SK-N-SH (cell line): ENCODE results near the gene ELMO2. TPM values are rescaled to one million over a fixed set of nuclear protein-coding genes. Genes with fewer than 3 reads are reported as not detected.

Experiments
- CTCF ChIA-PET: fragments of 300-600, 350-600 bp; formaldehyde crosslinking; extraction: SDS; loops from one replicate; lab custom pipeline; 2021; lab: Yijun Ruan, JAX
- POLR2A ChIA-PET: fragments of 350-600 bp; sonication (Branson Sonifier 250); formaldehyde crosslinking; extraction: SDS; loops from one replicate; lab custom pipeline; 2020; ENCODE audit warnings: antibody characterized with exemption, inconsistent platforms; lab: Yijun Ruan, JAX
- DNase-seq: peaks from one replicate; pipeline ENCODE4 v3.0.0; 2012
- H2AFZ ChIP-seq: fragments of 200-600 bp; sonication (generic); 2 replicates; pipeline ENCODE4 v1.8.1; 2016; ENCODE audit warnings: antibody characterized with exemption, mild to moderate bottlenecking, low read depth
- H3F3A ChIP-seq: fragments of 200-600 bp; sonication (generic); replicated peaks from 2 replicates; pipeline ENCODE3; 2016; ENCODE audit warnings: antibody characterized with exemption, mild to moderate bottlenecking; ENCODE audit not compliant: insufficient read depth
- H3K27ac ChIP-seq, 2 experiments: fragments of 200-500 bp in 1 of 2; fragments of 200-600 bp in 1 of 2; sonication (Bioruptor generic) in 1 of 2; sonication (generic), shearing (Covaris generic) in 1 of 2; 2 replicates each; pipeline versions ENCODE4 v1.5.1 to v1.6.1; 2014 to 2016; ENCODE audit warnings: low read depth in 2 of 2, inconsistent platforms in 1 of 2, low read length in 1 of 2, mild to moderate bottlenecking in 1 of 2, mixed read lengths in 1 of 2
- H3K27me3 ChIP-seq: fragments of 200-600 bp; sonication (generic), shearing (Covaris generic); 2 replicates; pipeline ENCODE4 v1.6.1; 2016; ENCODE audit warnings: mixed run types; ENCODE audit not compliant: insufficient read depth
- H3K36me3 ChIP-seq, 2 experiments: fragments of 200-500 bp in 1 of 2; fragments of 200-600 bp in 1 of 2; sonication (Bioruptor generic) in 1 of 2; sonication (generic) in 1 of 2; replicated peaks in 1 of 2; 2 replicates each; pipeline versions ENCODE3 to v1.5.1; 2014 to 2016; ENCODE audit warnings: low read length in 1 of 2, mild to moderate bottlenecking in 1 of 2; ENCODE audit not compliant: insufficient read depth in 2 of 2, control insufficient read depth in 1 of 2
- H3K4me1 ChIP-seq, 2 experiments: fragments of 200-500 bp in 1 of 2; fragments of 200-600 bp in 1 of 2; sonication (Bioruptor generic) in 1 of 2; sonication (generic), shearing (Covaris generic) in 1 of 2; 2 replicates each; pipeline versions ENCODE4 v1.5.1 to v1.6.1; 2014 to 2016; ENCODE audit warnings: low read depth in 1 of 2, low read length in 1 of 2, mixed run types in 1 of 2; ENCODE audit not compliant: insufficient read depth in 2 of 2, control insufficient read depth in 1 of 2
- H3K4me2 ChIP-seq: fragments of 200-600 bp; sonication (generic), shearing (Covaris generic); 2 replicates; pipeline ENCODE4 v1.6.1; 2017; ENCODE audit warnings: mixed run types
- H3K4me3 ChIP-seq, 2 experiments: fragments of 200-500 bp in 1 of 2; fragments of 200-600 bp in 1 of 2; sonication (Bioruptor generic) in 1 of 2; sonication (generic), shearing (Covaris generic) in 1 of 2; 2 replicates each; pipeline versions ENCODE4 v1.5.1 to v1.8.1; 2014 to 2016; ENCODE audit warnings: low read depth in 2 of 2, inconsistent platforms in 1 of 2, low read length in 1 of 2, mild to moderate bottlenecking in 1 of 2, mixed read lengths in 1 of 2, moderate library complexity in 1 of 2
- H3K79me2 ChIP-seq: fragments of 200-600 bp; sonication (generic); 2 replicates; pipeline ENCODE4 v1.8.1; 2017; ENCODE audit warnings: mild to moderate bottlenecking; ENCODE audit not compliant: insufficient read depth
- H3K9ac ChIP-seq: fragments of 200-600 bp; sonication (generic); 2 replicates; pipeline ENCODE4 v1.6.1; 2017; ENCODE audit warnings: mixed run types
- H3K9me2 ChIP-seq: fragments of 200-600 bp; sonication (generic); 2 replicates; pipeline ENCODE4 v1.6.1; 2017; ENCODE audit warnings: mixed run types
- H3K9me3 ChIP-seq: fragments of 200-600 bp; sonication (generic); 2 replicates; pipeline ENCODE4 v1.6.1; 2017; ENCODE audit warnings: mixed run types, mild to moderate bottlenecking, moderate library complexity
- H4K20me1 ChIP-seq: fragments of 200-600 bp; sonication (generic); 2 replicates; pipeline ENCODE4 v1.6.1; 2017; ENCODE audit warnings: mild to moderate bottlenecking, mixed run types; ENCODE audit not compliant: insufficient read depth
- CHD2 ChIP-seq: fragments of 150-350 bp; IDR thresholded peaks from 2 replicates; pipeline ENCODE4 v1.6.1; 2018; ENCODE audit warnings: low read length; ENCODE audit not compliant: partially characterized antibody
- EP300 ChIP-seq, 2 experiments: IDR thresholded peaks; 2 replicates each; pipeline versions ENCODE4 v1.4.0 to v1.6.1; 2012; ENCODE audit warnings: borderline replicate concordance in 1 of 2, low read depth in 1 of 2, low read length in 1 of 2
- EZH2phosphoT487 ChIP-seq: fragments of 200-600 bp; sonication (generic); IDR thresholded peaks from 2 replicates; pipeline ENCODE4 v1.6.1; 2017; ENCODE audit warnings: low read depth, mixed run types, mild to moderate bottlenecking, antibody characterized with exemption, moderate library complexity, borderline replicate concordance
- GABPA ChIP-seq: IDR thresholded peaks from 2 replicates; pipeline ENCODE4 v1.4.0; 2012; ENCODE audit warnings: low read depth, mild to moderate bottlenecking
- MEF2A ChIP-seq: IDR thresholded peaks from 2 replicates; pipeline ENCODE4 v1.4.0; 2012; ENCODE audit warnings: low read depth, borderline replicate concordance
- MXI1 ChIP-seq: IDR thresholded peaks from 2 replicates; pipeline ENCODE4 v1.6.1; 2012; ENCODE audit warnings: mild to moderate bottlenecking, low read depth, low read length, improper control_type of control experiment
- NFIC ChIP-seq: IDR thresholded peaks from 2 replicates; pipeline ENCODE4 v1.4.0; 2012; ENCODE audit warnings: borderline replicate concordance
- NRF1 ChIP-seq: IDR thresholded peaks from 2 replicates; pipeline ENCODE4 v1.6.1; 2012; ENCODE audit warnings: low read depth, mild to moderate bottlenecking, low read length
- RCOR1 ChIP-seq: fragments of 150-350 bp; IDR thresholded peaks from 2 replicates; pipeline ENCODE4 v1.6.1; 2017; ENCODE audit warnings: antibody characterized with exemption, low read length
- RFX5 ChIP-seq: IDR thresholded peaks from 2 replicates; pipeline ENCODE4 v1.6.1; 2012; ENCODE audit warnings: mild to moderate bottlenecking, improper control_type of control experiment, low read length
- SIN3A ChIP-seq: IDR thresholded peaks from 2 replicates; pipeline ENCODE4 v1.6.1; 2012; ENCODE audit warnings: low read depth, mild to moderate bottlenecking, low read length, moderate library complexity, borderline replicate concordance
- WGBS: methylation state at CpG from one replicate; pipeline ENCODE4 v1.1.6; 2017; ENCODE audit warnings: low lambda C conversion rate; 5-methylcytosine and 5-hydroxymethylcytosine counted together
- polyA plus RNA-seq, 3 experiments: library from polyadenylated mRNA; depleted of rRNA; stranded (reverse); fragments of >200 nt; gene quantifications; 2 replicates each; pipeline ENCODE4 v1.2.3, GENCODE V29; 2012
- TF ChIP-seq, protein P1 (sequence below): fragments of 200-600 bp; sonication (generic); IDR thresholded peaks from 2 replicates; pipeline ENCODE4 v1.6.1; 2017; ENCODE audit warnings: antibody characterized with exemption, mild to moderate bottlenecking, moderate library complexity
- TF ChIP-seq, protein P2 (sequence below): fragments of 150-350 bp; IDR thresholded peaks from 2 replicates; pipeline ENCODE4 v1.6.1; 2017; ENCODE audit warnings: antibody characterized with exemption, low read length, low read depth, borderline replicate concordance
- TF ChIP-seq, protein P3 (sequence below): IDR thresholded peaks from 2 replicates; pipeline ENCODE4; 2012

Gene ELMO2
- polyA plus RNA-seq, 1 of the 3 experiments (the other 2 are of a cell fraction), result 32.1 TPM

DNA sequence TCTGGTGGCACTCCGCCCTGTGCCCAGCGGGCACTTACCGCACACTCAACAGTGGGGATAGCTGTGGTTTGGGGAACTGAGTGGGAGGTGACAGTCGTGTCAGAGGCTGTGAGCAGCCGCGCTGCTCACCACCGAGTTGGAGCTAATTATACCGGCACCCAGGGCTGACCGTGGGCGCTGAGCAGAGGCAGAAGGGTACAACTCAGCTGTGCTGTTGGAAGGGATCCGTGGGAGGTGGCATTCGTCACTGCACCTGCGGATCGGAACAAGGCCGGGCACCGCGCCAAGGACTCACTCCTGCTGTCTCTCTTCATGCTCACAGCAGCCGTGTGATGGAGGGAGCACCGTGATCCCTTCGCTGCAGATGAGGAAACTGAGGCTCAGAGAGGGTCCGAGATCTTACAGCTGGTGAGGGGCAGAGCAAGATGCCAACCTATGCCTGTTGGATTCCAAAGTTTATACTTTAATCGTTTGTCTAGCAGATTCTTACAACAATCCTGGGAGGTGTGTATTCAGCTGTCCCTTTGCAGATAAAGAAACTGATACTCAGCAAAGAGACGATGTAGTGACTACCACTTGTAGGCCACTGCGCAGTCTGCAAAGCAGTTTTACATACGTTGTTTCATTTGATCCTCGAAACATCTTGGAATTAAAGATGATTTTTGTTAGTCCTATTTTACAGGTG is 713 bp upstream of the ELMO2 start:
- Histone ChIP-seq H4K20me1 (peaks cover 34% of the 10 kb centered on the region), H3K4me3 (peak overlapping the region; percentile 85 to 96), H3K27ac (peak overlapping the region; percentile 55 to 88; a peak in 3 of 4 replicates), H3K9me3 (no peaks in the 10 kb centered on the region), H3K4me2 (peak overlapping the region; percentile 94), H3K36me3 (peaks cover 0 to 8% of the 10 kb centered on the region in 2 experiments), H3K79me2 (peaks cover 37% of the 10 kb centered on the region), H2AFZ (peak overlapping the region; percentile 93), H3K4me1 (peaks cover 4 to 17% of the 10 kb centered on the region in 2 experiments; a peak in 2 of 4 replicates), H3K9ac (peak overlapping the region; percentile 89; the same call in 1 of the 2 replicates), H3K9me2 (no peaks in the 10 kb centered on the region), H3K27me3 (no peaks in the 10 kb centered on the region), H3F3A (no peaks in the 10 kb centered on the region)
- POLR2A ChIA-PET, result interaction anchor here (0.7 to 1.6 kb wide), 5 partner anchors 21 to 106 kb away, joined by 3 to 10 read pairs (median 3); no protein-coding TSS in a partner anchor
- CTCF ChIA-PET, result interaction anchor here (0.6 to 2.7 kb wide), 7 partner anchors 8 to 100 kb away, joined by 3 to 11 read pairs (median 3); no protein-coding TSS in a partner anchor
- no peak for TF ChIP-seq CHD2
- TF ChIP-seq EP300 (IDR thresholded peaks at IDR 0.05; ENCODE audit: borderline replicate concordance in 1 of 2, low read depth in 1 of 2, low read length in 1 of 2), result no peak
- TF ChIP-seq EZH2phosphoT487, result no peak
- TF ChIP-seq NFIC, result no peak
- no peak for TF ChIP-seq GABPA
- peak; percentile 23 for DNase-seq
- WGBS, result 25% methylated on average over 26 of the region's 26 CpGs

DNA sequence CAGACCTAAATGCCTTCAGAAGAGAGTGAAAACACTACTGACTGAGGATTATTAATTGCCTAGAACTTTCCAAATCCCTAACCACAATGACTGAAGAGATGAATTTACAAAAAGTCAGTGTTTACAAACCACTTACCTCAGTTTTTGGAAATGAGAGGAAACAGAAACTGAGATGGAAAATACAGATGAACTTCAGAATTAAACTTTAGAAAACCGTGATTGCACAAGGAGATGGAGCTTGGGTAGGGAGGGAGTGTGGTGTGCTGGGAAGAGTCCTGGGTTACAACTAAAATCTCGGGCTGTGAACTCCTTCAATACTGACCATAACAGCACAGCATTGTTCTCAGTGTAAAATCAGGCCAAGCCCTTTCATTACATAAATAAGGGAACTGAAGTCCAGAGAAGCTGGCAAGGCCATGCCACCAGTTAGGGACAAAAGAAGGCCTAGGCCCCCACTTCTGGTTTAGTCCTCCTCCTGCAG is 4.0 kb downstream of the ELMO2 start:
- Histone ChIP-seq H3K9ac (no peak overlapping the region), H3K79me2 (peaks cover 84% of the 10 kb centered on the region), H3F3A (no peaks in the 10 kb centered on the region), H3K4me1 (peaks cover 11 to 17% of the 10 kb centered on the region in 2 experiments), H3K27me3 (no peaks in the 10 kb centered on the region), H3K9me3 (no peaks in the 10 kb centered on the region), H3K4me3 (no peak overlapping the region), H3K9me2 (no peaks in the 10 kb centered on the region), H2AFZ (no peak overlapping the region), H3K27ac (no peak overlapping the region), H3K36me3 (peaks cover 13 to 14% of the 10 kb centered on the region in 2 experiments), H3K4me2 (no peak overlapping the region), H4K20me1 (peaks cover 67% of the 10 kb centered on the region)
- ChIA-PET POLR2A (no interaction called here), CTCF (interaction anchor here (0.5 to 3.1 kb wide), 5 partner anchors 24 to 406 kb away, joined by 3 to 13 read pairs (median 4); no protein-coding TSS in a partner anchor)
- no peak for DNase-seq
- no peak for TF ChIP-seq RCOR1
- no peak for TF ChIP-seq SIN3A
- TF ChIP-seq, protein P1, sequence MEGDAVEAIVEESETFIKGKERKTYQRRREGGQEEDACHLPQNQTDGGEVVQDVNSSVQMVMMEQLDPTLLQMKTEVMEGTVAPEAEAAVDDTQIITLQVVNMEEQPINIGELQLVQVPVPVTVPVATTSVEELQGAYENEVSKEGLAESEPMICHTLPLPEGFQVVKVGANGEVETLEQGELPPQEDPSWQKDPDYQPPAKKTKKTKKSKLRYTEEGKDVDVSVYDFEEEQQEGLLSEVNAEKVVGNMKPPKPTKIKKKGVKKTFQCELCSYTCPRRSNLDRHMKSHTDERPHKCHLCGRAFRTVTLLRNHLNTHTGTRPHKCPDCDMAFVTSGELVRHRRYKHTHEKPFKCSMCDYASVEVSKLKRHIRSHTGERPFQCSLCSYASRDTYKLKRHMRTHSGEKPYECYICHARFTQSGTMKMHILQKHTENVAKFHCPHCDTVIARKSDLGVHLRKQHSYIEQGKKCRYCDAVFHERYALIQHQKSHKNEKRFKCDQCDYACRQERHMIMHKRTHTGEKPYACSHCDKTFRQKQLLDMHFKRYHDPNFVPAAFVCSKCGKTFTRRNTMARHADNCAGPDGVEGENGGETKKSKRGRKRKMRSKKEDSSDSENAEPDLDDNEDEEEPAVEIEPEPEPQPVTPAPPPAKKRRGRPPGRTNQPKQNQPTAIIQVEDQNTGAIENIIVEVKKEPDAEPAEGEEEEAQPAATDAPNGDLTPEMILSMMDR, result no peak
- no peak for TF ChIP-seq NRF1
- no peak for TF ChIP-seq MEF2A
- no peak for TF ChIP-seq RFX5
- no peak for TF ChIP-seq MXI1
- TF ChIP-seq, protein P2, sequence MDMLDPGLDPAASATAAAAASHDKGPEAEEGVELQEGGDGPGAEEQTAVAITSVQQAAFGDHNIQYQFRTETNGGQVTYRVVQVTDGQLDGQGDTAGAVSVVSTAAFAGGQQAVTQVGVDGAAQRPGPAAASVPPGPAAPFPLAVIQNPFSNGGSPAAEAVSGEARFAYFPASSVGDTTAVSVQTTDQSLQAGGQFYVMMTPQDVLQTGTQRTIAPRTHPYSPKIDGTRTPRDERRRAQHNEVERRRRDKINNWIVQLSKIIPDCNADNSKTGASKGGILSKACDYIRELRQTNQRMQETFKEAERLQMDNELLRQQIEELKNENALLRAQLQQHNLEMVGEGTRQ, result no peak
- TF ChIP-seq, protein P3, sequence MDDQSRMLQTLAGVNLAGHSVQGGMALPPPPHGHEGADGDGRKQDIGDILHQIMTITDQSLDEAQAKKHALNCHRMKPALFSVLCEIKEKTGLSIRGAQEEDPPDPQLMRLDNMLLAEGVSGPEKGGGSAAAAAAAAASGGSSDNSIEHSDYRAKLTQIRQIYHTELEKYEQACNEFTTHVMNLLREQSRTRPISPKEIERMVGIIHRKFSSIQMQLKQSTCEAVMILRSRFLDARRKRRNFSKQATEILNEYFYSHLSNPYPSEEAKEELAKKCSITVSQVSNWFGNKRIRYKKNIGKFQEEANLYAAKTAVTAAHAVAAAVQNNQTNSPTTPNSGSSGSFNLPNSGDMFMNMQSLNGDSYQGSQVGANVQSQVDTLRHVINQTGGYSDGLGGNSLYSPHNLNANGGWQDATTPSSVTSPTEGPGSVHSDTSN, result no peak
- 97% methylated on average over 2 of the region's 2 CpGs for WGBS
